ENCODE results near the gene SMURF2.
"Not testable (repeated sequence)": the region's sequence is repeated elsewhere in the genome, so short reads cannot be mapped to it uniquely, and the experiment has no call there.

The SMURF2 gene

DNA sequence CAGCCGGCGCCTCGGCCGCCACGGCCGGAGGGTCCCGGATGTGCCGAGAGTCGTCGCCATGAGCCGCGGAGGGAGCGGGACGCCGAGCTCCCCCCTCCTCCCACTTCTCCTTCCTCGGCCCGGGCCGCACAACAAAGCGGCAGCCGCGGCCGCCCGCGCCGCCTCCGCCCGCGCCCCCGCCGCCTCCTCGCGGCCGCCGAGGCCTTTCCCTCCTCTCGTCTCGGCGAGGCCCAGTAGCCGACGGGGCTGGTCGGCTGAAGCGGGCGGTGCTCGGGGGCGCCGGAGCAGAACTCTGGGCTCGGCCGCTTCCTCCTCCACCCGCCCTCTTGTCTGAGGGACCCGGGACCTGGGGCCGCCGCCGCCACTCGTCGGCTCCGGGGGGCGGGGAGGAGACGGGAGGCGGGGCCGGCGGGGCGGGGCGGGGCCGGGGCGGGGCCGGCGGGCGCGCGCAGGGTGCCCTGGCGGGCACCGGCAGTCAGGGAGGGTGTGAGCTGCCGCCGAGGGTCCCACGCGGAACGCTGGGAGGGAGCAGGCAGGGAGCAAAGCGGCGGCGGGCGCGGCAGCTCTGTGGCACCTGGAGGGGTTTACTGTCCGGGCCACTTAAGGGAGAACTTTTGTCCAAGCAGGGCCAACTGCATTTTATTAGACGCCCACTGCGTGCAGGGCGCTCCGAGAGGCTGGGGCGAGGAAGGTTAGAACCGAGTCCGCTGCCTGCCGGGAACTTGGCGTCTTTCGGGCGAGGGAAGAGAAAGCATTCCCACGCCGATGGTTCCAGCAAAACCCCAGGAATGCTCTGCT is at the start of gene SMURF2:
Gene SMURF2, minus strand, starts transcription at position 332 of the 798 bp plus-strand sequence. CDS start 427 bp downstream, outside the sequence.
- peak; percentile 66 for DNase-seq

DNA sequence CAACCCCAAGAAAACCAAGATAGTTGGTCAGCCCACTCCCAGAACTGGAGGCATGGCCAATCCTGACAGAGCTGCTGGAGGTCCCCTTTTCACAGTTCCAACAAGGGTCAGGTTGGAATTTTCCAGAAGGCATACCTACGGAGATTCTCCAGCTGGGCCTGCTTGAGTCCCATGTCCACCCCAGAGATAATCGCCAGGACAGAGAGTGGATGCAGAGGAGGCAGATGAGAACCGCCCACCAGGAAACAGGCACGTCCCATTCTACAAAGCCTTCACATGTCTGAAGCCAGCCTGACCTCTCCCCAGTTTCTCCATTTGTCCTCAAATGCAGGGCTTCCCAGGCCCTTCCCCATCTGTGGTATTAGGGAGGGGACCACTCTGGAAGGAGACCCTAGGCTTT is 47.4 kb upstream of the SMURF2 start:
- DNase-seq, result no peak

DNA sequence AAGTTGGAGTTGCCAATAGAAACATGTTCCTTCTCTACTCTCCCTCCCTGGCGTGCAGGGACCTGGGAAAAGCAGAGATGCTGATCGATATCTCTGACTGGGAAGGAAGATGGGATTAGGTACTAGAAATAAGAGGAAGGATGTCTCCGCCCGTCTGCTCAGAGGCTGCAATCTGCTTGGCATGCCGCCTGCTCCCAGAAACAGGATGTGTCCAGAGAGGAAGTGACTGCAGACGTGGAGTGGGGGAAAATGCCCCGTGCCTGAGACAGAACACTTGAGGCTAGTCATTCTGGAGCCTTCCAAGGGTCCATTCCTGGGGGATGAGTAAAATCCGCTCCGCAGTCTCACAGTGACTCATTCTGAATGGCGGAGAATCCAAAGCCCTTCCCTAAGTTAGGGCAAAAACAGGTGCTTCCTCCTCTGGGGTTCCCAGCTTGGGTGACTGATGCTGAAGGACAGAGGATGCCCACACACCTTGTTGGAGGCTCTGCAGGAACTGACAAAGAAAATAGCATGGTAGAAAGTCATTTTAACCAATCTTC is 45.0 kb upstream of the SMURF2 start:
- no peak for DNase-seq

DNA sequence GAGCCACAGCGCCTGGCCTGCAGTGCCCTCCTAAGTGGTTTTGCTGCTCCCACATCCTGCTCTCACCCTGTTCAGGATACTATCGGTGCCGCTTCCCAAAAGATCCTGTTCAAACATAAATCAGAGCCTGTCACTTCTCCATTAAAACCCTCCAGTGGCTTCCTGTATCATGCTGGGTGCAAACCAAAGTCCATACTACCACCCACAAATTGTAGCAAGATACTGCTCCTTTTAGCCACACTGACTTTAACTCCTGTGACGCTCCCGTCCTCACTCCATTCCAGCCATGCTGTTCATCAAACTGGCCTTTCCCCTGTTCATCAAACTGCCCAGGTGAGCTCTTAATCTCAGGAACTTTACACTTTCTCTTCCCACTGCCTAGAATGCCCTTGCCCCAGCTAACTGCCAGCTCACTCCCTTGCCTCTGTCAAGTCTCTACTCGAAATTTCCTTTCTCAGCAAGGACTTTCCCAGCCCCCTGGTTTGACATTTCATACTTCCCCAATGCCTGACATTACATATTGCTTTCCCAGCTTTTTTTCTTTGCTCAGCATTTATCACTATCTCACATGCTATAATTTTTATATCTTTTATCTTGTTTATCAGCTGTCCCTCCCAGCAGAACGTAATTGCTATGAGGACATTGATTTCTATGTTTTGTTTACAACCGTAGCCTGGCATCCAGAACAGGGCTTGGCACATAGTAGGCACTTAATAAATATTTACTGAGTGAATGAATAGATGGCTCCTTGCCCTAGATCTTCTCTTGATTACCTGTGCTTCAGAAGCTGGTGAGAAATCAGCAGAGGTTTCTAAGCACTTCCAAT is 44.3 kb upstream of the SMURF2 start:
- DNase-seq, result no peak

DNA sequence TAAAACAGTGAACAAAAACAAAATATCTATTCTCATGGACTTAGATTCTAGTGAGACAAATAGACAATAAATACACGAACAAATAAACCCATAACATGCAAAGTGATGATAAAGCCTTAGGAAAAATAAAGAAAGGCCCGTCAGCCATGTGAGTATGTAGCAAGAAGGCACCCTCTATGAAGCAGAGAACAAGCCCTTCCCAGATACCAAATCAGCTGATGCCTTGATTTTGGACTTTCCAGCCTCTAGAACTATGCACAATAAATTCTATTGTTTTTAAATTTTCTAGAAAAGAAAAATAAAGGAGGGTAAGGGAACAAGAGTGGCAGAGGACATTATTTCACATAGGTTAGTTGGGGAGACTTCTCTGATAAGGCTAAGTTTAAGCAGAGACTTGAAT is 40.7 kb upstream of the SMURF2 start:
- no peak for DNase-seq

DNA sequence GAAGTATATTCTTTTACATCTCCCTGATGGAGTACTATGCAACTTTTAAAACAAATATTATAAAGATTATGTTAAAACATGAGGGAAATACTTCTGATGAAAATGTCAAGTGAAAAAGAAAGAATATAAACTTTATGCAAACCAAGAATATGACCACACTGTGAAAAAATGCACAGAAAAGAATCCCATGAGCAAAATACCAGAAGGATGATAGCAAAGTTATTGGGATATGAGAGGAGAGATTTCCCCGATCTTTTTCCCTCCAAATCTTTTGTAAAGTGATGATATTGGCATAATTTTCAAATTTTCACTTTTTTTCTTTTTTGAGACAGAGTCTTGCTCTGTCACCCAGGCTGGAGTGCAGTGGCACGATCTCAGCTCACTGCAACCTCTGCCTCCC is 36.6 kb upstream of the SMURF2 start:
- DNase-seq, result no peak

DNA sequence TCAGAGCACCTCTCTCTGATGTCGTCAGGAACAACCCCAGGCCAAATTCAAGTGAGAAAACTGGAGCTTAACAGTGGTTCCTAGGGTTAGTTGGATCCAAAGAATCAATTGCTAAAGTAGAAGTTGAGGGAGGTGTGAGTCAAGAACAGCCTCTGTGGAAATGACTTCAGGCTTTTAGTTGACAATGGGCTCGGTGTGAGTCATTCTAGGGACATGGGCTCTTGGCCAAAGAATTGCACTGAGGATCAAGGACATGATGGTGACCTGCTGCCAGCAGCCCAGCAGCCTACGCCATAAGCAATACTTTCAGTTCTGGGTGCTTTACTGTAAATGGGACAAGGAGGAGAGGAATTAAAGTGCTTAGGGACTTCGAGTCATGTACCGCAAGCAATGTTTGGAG is 32.1 kb upstream of the SMURF2 start:
- DNase-seq, result no peak

DNA sequence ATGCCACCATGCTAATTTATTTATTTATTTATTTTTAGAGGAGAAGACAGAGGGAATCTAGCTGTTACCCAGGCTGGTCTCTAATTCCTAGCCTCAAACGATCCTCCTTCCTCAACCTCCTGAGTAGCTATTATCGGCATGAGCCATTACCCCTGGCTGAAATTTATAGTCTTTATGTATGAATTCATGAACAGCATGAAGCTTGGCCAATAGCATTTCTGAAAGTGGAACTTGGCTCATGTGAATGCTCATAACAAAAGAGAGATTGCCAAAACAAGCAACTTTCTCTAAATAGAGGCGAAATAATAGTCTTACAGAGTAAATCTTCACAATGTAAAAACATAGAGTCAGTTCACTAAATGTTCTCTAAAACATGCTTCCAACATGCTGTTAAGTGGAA is 30.1 kb upstream of the SMURF2 start:
- no peak for DNase-seq

DNA sequence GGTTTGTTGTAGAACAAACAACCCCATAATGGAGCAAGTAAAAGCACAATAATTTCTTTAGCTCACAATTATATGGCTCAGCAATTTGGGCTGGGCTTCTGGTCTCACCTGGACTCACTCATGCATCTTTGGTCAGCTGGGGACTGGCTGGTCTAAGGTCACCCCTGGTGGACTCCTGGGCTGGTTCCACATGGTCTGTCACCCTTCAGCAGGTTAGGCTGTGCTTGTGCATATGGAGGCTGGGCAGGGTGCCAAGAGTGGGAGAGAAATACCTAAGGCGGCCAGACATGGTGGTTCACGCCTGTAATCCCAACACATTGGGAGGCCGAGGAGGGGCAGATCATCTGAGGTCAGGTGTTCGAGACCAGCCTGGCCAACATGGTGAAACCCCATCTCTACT is 27.0 kb upstream of the SMURF2 start:
- no peak for DNase-seq

DNA sequence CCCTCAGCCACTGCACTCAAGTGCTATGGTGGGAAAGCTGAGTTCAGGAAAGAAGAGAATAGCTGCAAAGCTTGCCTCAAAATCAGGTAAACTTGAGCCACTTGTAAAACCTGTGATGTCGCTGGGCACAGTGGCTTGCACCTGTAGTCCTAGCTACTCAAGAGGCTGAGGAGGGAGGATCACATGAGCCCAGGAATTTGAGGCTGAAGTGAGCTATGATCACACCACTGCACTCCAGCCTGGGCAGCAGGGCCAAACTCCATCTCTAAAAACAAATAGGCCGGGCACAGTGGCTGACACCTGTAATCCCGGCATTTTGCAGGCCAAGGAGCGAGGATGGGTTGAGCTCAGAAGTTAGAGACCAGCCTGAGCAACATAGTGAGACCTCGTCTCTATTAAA is 26.4 kb upstream of the SMURF2 start:
- DNase-seq, result no peak

DNA sequence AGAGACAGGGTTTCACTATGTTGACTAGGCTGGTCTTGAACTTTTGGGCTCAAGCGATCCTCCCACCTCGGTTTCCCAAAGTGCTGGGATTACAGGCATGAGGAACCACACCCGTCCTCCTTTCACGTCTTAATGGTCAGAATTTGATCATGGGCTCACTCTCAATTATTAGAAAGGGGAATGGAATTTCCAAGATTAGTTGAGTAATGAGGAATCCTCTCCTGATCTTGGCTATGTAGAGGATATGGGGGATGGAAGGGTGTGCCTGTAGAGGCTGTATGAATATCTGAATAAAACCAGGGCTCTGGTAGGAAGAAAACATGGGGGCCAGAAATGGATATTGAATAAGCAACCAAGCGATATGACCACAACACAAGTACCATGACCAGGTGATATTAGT is 25.9 kb upstream of the SMURF2 start:
- no peak for DNase-seq

DNA sequence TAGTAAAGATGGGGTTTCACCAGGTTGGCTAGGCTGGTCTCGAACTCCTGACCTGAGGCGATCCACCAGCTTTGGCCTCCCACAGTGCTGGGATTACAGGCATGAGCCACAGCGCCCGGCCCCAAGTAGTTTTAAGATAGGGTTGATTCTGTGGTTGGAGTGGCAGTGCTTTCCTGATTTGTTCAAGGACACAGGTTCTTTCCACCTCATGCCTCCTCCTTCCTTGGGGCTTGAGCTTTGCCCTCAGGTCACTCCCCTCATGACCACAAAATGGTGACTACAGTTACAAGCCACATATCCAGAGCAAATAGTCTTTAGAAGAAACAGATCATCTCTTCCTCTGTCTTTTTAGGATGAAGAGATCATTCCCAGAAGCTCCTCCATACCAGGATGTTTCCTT is 25.3 kb upstream of the SMURF2 start:
- no peak for DNase-seq

DNA sequence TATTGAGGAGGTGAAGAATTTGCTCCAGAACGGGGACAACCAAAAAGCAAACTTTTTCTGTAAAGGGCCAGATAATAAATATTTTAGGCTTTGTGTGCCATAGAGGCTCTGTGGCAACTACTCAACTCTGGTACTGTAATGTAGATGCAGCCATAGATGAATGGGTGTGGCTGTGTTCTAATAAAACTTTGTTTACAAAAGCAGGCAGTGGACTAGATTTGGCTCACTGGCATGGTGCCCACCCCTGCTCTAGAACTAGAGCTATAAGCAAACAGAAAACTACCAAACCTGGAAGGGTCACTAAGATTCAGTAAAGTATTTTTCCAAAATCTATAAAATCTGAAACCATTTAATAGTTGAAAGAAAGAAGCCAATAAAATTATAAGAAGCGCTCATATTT is 24.6 kb upstream of the SMURF2 start:
- DNase-seq, result no peak

DNA sequence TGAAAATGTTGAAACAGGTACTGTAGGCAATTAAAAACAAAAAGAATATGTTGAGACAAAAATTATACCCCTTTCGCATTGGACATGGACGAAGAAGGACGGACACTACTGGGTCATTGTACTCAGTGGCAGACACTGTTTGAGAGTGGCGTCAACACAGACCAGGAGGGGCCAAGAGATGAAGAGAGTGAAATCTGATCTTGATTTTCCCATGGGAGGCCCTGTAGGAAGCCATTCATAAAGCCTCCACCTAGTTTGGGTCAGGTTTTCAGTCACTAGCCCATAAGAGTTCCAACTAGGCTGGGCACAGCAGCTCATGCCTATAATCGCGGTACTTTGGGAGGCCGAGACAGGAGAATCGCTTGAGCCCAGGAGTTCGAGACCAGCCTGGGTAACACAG is 23.6 kb upstream of the SMURF2 start:
- no peak for DNase-seq

DNA sequence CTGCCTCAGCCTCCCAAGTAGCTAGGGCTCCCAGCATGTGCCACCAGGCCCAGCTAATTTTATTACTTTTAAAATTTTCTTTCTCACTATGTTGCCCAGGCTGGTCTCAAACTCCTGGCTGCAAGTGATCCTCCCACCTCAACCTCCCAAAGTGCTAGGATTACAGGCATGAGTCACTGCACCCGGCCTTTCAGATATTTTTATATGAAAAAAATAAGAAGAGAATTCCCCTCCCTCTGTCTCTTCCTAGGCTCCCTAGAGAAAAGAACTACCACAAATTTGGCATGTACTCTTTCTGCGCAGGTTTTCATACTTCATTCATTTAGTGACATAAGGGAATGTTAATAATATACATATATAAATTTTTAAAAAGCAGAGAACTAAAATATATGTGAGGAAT is 21.7 kb upstream of the SMURF2 start:
- no peak for DNase-seq

DNA sequence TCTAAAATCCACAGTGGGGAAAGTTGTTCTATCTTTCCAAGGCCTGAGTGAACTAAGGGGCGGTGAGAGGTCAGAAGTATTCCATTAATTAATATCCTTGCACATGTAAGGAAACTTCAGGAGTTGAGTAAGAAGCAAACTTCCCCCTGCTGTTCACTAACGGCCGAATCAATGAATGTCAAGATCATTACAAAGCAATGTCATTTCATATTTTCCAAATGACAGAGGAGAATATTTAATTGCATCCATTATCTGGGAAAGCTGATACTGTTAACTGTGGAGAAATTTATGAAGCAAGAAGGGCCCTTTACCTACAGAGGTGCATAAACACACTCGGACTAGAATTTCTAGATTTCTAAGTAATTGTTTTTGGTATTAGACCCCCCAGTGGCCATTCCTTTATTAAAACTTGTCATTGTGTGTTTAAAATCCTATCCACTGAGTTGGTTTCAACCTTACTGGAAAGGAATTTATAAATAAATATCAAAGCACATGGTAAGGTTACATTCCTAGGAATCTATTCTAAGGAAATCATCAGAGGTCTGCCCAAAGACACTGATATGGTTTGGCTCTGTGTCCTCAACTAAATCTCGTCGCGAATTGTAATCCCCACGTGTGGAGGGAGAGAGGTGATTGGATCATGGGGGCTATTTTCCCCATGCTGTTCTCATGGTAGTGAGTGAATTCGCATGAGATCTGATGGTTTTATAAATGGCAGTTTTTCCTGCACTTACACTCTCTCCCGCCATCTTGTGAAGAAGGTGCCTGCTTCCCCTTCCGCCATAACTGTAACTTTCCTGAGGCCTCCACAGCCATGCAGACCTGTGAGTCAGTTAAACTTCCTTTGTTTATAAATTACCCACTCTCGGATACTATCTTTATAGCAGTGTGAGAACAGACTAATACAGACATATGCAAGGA is 20.4 kb upstream of the SMURF2 start:
- no peak for DNase-seq

DNA sequence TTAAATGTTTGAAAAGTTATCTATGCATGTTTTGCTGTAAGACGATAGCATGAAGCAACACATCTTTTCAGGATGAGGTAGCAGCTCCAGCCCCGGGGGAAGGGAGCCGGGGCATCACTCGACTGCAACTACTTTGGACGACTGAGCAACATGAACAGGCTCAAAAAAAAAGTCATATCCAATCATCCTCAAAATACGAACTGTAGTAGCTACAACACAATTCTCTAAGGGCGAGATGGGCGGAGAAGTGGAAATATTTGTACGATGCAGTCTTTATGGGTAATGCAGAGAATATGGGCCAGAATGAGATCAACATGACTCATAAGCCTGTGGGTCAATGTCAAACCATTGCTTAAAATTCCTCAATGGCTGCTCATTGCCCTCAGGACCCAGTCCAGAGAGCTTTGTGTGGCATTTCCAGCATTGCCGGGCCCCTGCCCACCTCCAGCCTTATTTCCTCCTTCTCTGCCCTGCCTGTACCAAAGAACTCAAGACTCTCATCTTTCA is 17.7 kb upstream of the SMURF2 start:
- no peak for DNase-seq

DNA sequence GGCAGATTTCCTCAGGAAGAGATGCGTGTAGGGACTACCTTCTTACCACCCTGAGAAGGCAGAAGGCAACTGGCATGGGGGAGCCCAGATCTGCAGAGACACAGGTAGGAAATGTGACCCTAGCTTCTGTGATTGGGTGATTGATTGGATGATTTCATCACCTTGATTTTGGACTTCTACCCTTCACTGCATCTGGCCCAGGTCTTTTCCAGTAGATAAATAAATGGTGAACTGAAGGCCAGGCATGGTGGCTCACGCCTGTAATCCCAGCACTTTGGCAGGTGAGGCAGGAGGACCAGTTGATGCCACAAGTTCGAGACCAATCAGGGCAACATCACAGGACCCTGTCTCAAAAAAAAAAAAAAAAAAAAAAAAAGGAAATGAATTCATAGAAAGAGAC is 14.7 kb upstream of the SMURF2 start:
- no peak for DNase-seq

DNA sequence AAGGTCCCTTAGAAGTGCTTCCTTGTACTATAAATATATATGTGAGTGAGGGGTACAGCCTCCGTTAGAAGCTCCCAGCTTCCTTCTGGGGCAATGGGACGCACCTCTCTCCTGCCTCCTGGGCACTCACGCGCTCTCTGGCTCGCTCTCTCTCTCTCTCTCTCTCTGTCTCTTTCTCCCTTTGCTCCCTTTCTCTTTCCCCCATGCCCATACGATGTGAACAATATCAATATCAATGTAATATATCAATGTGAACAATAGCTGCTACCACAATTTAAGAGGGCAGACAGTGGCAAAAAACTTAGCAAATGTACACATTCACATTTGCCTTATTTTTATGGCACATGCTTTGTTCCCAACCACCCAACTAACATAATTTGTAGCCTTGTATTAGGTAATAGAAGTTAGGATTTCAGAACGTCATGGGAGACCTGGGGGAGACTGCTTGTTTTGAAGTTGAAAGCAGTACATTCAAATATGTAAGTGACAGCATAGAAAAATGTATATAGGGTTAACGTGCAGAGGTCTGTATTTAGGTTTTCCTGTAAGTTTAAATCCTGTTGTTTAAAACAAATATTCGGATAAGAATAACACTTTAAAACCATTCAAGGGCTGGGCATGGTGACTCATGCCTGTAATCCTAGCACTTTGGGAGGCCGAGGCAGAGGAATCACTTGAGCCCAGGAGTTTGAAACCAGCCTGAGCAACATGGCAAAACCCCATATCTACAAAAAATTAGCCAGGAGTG is 8.9 kb upstream of the SMURF2 start:
- not testable (repeated sequence) for DNase-seq

DNA sequence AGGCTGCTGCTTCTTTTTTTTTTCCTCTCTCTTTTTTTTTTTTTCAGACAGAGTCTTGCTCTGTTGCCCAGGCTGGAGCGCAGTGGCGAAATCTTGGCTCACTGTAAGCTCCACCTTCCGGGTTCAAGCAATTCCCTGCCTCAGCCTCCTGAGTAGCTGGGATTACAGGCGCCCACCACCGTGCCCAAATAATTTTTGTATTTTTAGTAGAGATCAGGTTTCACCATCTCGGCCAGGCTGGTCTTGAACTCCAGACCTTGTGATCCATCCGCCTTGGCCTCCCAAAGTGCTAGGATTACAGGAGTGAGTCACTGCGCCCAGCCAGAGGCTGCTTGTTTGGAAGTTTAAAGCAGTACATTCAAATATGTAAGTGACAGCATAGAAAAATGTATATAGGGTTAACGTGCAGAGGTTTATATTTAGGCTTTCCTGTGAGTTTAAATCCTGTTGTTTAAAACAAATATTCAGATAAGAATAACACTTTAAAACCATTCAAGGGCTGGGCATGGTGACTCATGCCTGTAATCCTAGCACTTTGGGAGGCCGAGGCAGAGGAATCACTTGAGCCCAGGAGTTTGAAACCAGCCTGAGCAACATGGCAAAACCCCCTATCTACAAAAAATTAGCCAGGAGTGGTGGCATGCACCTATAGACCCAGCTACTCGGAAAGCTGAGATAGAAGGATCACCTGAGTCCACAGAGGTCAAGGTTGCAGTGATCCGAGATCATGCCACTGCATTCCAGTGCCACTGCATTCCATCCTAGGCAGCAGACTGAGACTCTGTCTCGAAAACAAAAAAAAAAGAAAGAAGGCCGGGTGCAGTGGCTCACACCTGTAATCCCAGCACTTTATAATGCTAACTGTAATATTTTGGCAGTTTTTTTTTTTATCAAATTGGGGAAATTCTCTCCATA is 6.0 kb upstream of the SMURF2 start:
- not testable (repeated sequence) for DNase-seq
